ENCODE measurements around the gene PTPRB. TPM values are rescaled to one million over a fixed set of nuclear protein-coding genes. Genes with fewer than 3 reads are reported as not detected.

Gene PTPRB
- total RNA-seq, 1 donor from 2014 or later = 19.3 TPM

GRCh38 chr12:70556179-70556869 is 80.9 kb downstream of the PTPRB start:
- no peaks in the 10 kb centered on the region for H3K36me3 ChIP-seq (ENCODE audit: control insufficient read depth in 3 of 3, insufficient read depth in 3 of 3, low read length in 3 of 3)
- no peak overlapping the region for H3K27ac ChIP-seq (ENCODE audit: low read depth, low read length)
- H3K4me1 ChIP-seq (ENCODE audit: control insufficient read depth in 3 of 3, insufficient read depth in 3 of 3, low read length in 3 of 3) = no peaks in the 10 kb centered on the region
- no peaks in the 10 kb centered on the region for H3K27me3 ChIP-seq (ENCODE audit: control insufficient read depth in 3 of 3, insufficient read depth in 3 of 3, low read length in 3 of 3)
- H3K9ac ChIP-seq (ENCODE audit: low read depth in 1 of 3, low read length in 3 of 3) = no peak overlapping the region
- H3K4me3 ChIP-seq (ENCODE audit: low read length in 3 of 3) = no peak overlapping the region
- no peaks in the 10 kb centered on the region for H3K9me3 ChIP-seq (ENCODE audit: control insufficient read depth in 3 of 3, low read length in 3 of 3)

- Histone ChIP-seq H3K9me3 (ENCODE audit: control insufficient read depth in 3 of 3, low read length in 3 of 3) (no peaks in the 10 kb centered on the region), H3K27me3 (ENCODE audit: control insufficient read depth in 3 of 3, insufficient read depth in 3 of 3, low read length in 3 of 3) (no peaks in the 10 kb centered on the region), H3K4me1 (ENCODE audit: control insufficient read depth in 3 of 3, insufficient read depth in 3 of 3, low read length in 3 of 3) (no peaks in the 10 kb centered on the region), H3K4me3 (ENCODE audit: low read length in 3 of 3) (no peak overlapping the region), H3K36me3 (ENCODE audit: control insufficient read depth in 3 of 3, insufficient read depth in 3 of 3, low read length in 3 of 3) (no peaks in the 10 kb centered on the region), H3K27ac (ENCODE audit: low read depth, low read length) (no peak overlapping the region), H3K9ac (ENCODE audit: low read depth in 1 of 3, low read length in 3 of 3) (no peak overlapping the region)
Measured at GRCh38 chr12:70555081-70555480, 82.1 kb downstream of the PTPRB start.

- no peak overlapping the region for H3K27ac ChIP-seq (ENCODE audit: low read depth, low read length)
- H3K9ac ChIP-seq (ENCODE audit: low read depth in 1 of 3, low read length in 3 of 3) = no peak overlapping the region
- no peaks in the 10 kb centered on the region for H3K4me1 ChIP-seq (ENCODE audit: control insufficient read depth in 3 of 3, insufficient read depth in 3 of 3, low read length in 3 of 3)
- H3K27me3 ChIP-seq (ENCODE audit: control insufficient read depth in 3 of 3, insufficient read depth in 3 of 3, low read length in 3 of 3) = no peaks in the 10 kb centered on the region
- no peaks in the 10 kb centered on the region for H3K9me3 ChIP-seq (ENCODE audit: control insufficient read depth in 3 of 3, low read length in 3 of 3)
- no peak overlapping the region for H3K4me3 ChIP-seq (ENCODE audit: low read length in 3 of 3)
- H3K36me3 ChIP-seq (ENCODE audit: control insufficient read depth in 3 of 3, insufficient read depth in 3 of 3, low read length in 3 of 3) = no peaks in the 10 kb centered on the region
Measured at GRCh38 chr12:70553391-70553859, 83.8 kb downstream of the PTPRB start.

GRCh38 chr12:70551731-70552130 is 85.5 kb downstream of the PTPRB start:
- Histone ChIP-seq H3K4me1 (ENCODE audit: control insufficient read depth in 3 of 3, insufficient read depth in 3 of 3, low read length in 3 of 3) (no peaks in the 10 kb centered on the region), H3K4me3 (ENCODE audit: low read length in 3 of 3) (no peak overlapping the region), H3K27ac (ENCODE audit: low read depth, low read length) (no peak overlapping the region), H3K9ac (ENCODE audit: low read depth in 1 of 3, low read length in 3 of 3) (no peak overlapping the region), H3K36me3 (ENCODE audit: control insufficient read depth in 3 of 3, insufficient read depth in 3 of 3, low read length in 3 of 3) (no peaks in the 10 kb centered on the region), H3K9me3 (ENCODE audit: control insufficient read depth in 3 of 3, low read length in 3 of 3) (no peaks in the 10 kb centered on the region), H3K27me3 (ENCODE audit: control insufficient read depth in 3 of 3, insufficient read depth in 3 of 3, low read length in 3 of 3) (no peaks in the 10 kb centered on the region)

GRCh38 chr12:70550180-70550577 is 87.0 kb downstream of the PTPRB start:
- no peaks in the 10 kb centered on the region for H3K27me3 ChIP-seq (ENCODE audit: control insufficient read depth in 3 of 3, insufficient read depth in 3 of 3, low read length in 3 of 3)
- no peaks in the 10 kb centered on the region for H3K36me3 ChIP-seq (ENCODE audit: control insufficient read depth in 3 of 3, insufficient read depth in 3 of 3, low read length in 3 of 3)
- no peaks in the 10 kb centered on the region for H3K9me3 ChIP-seq (ENCODE audit: control insufficient read depth in 3 of 3, low read length in 3 of 3)
- no peak overlapping the region for H3K9ac ChIP-seq (ENCODE audit: low read depth in 1 of 3, low read length in 3 of 3)
- no peak overlapping the region for H3K4me3 ChIP-seq (ENCODE audit: low read length in 3 of 3)
- H3K4me1 ChIP-seq (ENCODE audit: control insufficient read depth in 3 of 3, insufficient read depth in 3 of 3, low read length in 3 of 3) = no peaks in the 10 kb centered on the region
- H3K27ac ChIP-seq (ENCODE audit: low read depth, low read length) = no peak overlapping the region

- Histone ChIP-seq H3K36me3 (ENCODE audit: control insufficient read depth in 3 of 3, insufficient read depth in 3 of 3, low read length in 3 of 3) (no peaks in the 10 kb centered on the region), H3K9ac (ENCODE audit: low read depth in 1 of 3, low read length in 3 of 3) (no peak overlapping the region), H3K27ac (ENCODE audit: low read depth, low read length) (no peak overlapping the region), H3K4me1 (ENCODE audit: control insufficient read depth in 3 of 3, insufficient read depth in 3 of 3, low read length in 3 of 3) (no peaks in the 10 kb centered on the region), H3K9me3 (ENCODE audit: control insufficient read depth in 3 of 3, low read length in 3 of 3) (no peaks in the 10 kb centered on the region), H3K4me3 (ENCODE audit: low read length in 3 of 3) (no peak overlapping the region), H3K27me3 (ENCODE audit: control insufficient read depth in 3 of 3, insufficient read depth in 3 of 3, low read length in 3 of 3) (no peaks in the 10 kb centered on the region)
Measured at GRCh38 chr12:70549340-70550179, 87.7 kb downstream of the PTPRB start.

GRCh38 chr12:70543444-70543843 is 93.8 kb downstream of the PTPRB start:
- H3K27ac ChIP-seq (ENCODE audit: low read depth, low read length) = no peak overlapping the region
- H3K9ac ChIP-seq (ENCODE audit: low read depth in 1 of 3, low read length in 3 of 3) = no peak overlapping the region

GRCh38 chr12:70540996-70541395 is 96.2 kb downstream of the PTPRB start:
- Histone ChIP-seq H3K9ac (ENCODE audit: low read depth in 1 of 3, low read length in 3 of 3) (no peak overlapping the region), H3K4me1 (ENCODE audit: control insufficient read depth in 3 of 3, insufficient read depth in 3 of 3, low read length in 3 of 3) (no peaks in the 10 kb centered on the region), H3K9me3 (ENCODE audit: control insufficient read depth in 3 of 3, low read length in 3 of 3) (no peaks in the 10 kb centered on the region), H3K4me3 (ENCODE audit: low read length in 3 of 3) (no peak overlapping the region), H3K27me3 (ENCODE audit: control insufficient read depth in 3 of 3, insufficient read depth in 3 of 3, low read length in 3 of 3) (no peaks in the 10 kb centered on the region), H3K27ac (ENCODE audit: low read depth, low read length) (no peak overlapping the region), H3K36me3 (ENCODE audit: control insufficient read depth in 3 of 3, insufficient read depth in 3 of 3, low read length in 3 of 3) (no peaks in the 10 kb centered on the region)

More at GRCh38 chr12:70543444-70543843, 93.8 kb downstream of the PTPRB start:
- Histone ChIP-seq H3K4me3 (ENCODE audit: low read length in 3 of 3) (no peak overlapping the region), H3K4me1 (ENCODE audit: control insufficient read depth in 3 of 3, insufficient read depth in 3 of 3, low read length in 3 of 3) (no peaks in the 10 kb centered on the region), H3K9me3 (ENCODE audit: control insufficient read depth in 3 of 3, low read length in 3 of 3) (no peaks in the 10 kb centered on the region), H3K36me3 (ENCODE audit: control insufficient read depth in 3 of 3, insufficient read depth in 3 of 3, low read length in 3 of 3) (no peaks in the 10 kb centered on the region), H3K27me3 (ENCODE audit: control insufficient read depth in 3 of 3, insufficient read depth in 3 of 3, low read length in 3 of 3) (no peaks in the 10 kb centered on the region)

- Histone ChIP-seq H3K4me3 (ENCODE audit: low read length in 3 of 3) (no peak overlapping the region), H3K9ac (ENCODE audit: low read depth in 1 of 3, low read length in 3 of 3) (no peak overlapping the region), H3K27ac (ENCODE audit: low read depth, low read length) (no peak overlapping the region), H3K27me3 (ENCODE audit: control insufficient read depth in 3 of 3, insufficient read depth in 3 of 3, low read length in 3 of 3) (no peaks in the 10 kb centered on the region), H3K4me1 (ENCODE audit: control insufficient read depth in 3 of 3, insufficient read depth in 3 of 3, low read length in 3 of 3) (no peaks in the 10 kb centered on the region), H3K36me3 (ENCODE audit: control insufficient read depth in 3 of 3, insufficient read depth in 3 of 3, low read length in 3 of 3) (no peaks in the 10 kb centered on the region), H3K9me3 (ENCODE audit: control insufficient read depth in 3 of 3, low read length in 3 of 3) (no peaks in the 10 kb centered on the region)
Measured at GRCh38 chr12:70536650-70537049, 100.6 kb downstream of the PTPRB start.

GRCh38 chr12:70535896-70536374 is 101.3 kb downstream of the PTPRB start:
- no peak overlapping the region for H3K4me3 ChIP-seq (ENCODE audit: low read length in 3 of 3)
- H3K36me3 ChIP-seq (ENCODE audit: control insufficient read depth in 3 of 3, insufficient read depth in 3 of 3, low read length in 3 of 3) = no peaks in the 10 kb centered on the region
- no peak overlapping the region for H3K9ac ChIP-seq (ENCODE audit: low read depth in 1 of 3, low read length in 3 of 3)
- no peaks in the 10 kb centered on the region for H3K27me3 ChIP-seq (ENCODE audit: control insufficient read depth in 3 of 3, insufficient read depth in 3 of 3, low read length in 3 of 3)
- no peaks in the 10 kb centered on the region for H3K9me3 ChIP-seq (ENCODE audit: control insufficient read depth in 3 of 3, low read length in 3 of 3)
- peak overlapping the region; percentile 28 for H3K27ac ChIP-seq (ENCODE audit: low read depth, low read length)
- H3K4me1 ChIP-seq (ENCODE audit: control insufficient read depth in 3 of 3, insufficient read depth in 3 of 3, low read length in 3 of 3) = no peaks in the 10 kb centered on the region
